ENCODE data around the gene DMRTB1.

The DMRTB1 gene

DNA sequence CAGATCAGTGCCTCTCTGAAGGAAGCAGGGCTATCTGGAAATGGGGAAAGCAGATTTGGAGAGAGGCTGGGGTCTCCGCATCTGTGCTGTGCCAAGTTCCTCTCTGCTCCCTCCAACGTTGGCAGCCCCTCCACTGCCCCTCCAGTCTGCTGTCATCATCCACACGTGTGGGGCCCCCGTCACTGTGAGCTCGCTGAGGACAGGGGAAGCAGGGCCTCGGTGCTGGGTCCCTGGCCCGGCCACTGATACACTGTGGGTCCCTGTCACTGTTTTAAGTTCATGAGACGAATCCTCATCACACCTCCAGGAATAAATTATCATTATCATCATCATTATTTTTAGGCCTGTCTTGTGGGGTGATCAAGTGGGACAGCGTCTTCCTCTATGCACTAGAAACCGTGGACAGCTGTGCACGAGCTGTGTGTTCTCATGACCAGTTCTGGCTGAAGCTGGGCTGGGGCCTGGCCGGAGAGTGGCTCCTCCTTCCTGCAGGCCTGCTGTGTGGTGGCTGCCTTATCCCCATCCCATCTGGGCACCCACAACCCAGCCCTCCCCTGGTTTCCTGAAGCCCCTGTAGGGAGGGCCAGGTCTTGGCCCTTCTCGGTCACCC is 52.2 kb downstream of the DMRTB1 start:
- DNase-seq: no peak

DNA sequence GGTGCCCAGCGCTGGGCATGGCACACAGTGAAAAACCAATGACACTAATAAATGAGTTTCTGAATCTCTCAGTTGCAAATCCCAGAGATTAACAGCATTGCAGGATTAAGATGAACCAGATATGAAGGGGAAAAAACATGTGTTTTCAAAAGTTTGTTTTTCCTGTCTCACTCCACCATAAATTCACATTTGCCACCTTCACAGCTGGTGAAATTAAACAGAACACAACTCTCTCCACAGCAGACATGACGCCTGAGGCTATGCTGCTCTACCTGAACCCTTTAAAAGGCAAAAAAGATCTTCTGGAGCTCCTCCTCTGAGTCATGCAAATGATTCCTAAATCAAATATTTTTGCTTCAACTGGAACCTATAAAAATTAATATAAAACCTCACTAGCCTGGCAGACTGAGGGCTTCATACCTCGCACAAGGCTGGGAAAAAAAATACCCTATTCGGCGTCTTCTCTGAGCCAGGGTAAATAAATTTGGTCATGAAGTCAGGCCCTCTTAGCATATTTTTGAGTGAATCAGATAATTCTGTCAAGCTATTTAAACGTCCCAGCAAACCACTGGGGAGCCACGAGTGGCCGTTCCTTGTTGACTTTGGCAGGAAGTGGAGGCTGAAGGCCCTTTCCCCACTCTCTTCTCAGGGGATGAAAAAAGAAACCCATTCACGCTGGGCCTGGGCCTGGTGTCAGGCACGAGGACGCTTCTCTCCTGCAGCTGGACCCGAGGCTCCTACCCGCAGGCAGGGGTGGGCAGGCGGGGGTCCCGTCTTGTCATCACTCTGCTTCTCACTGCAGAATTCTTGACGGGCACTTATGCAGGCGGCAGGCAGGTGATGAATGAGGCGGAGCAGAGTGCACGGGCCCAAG is 53.0 kb downstream of the DMRTB1 start:
- DNase-seq: no peak

DNA sequence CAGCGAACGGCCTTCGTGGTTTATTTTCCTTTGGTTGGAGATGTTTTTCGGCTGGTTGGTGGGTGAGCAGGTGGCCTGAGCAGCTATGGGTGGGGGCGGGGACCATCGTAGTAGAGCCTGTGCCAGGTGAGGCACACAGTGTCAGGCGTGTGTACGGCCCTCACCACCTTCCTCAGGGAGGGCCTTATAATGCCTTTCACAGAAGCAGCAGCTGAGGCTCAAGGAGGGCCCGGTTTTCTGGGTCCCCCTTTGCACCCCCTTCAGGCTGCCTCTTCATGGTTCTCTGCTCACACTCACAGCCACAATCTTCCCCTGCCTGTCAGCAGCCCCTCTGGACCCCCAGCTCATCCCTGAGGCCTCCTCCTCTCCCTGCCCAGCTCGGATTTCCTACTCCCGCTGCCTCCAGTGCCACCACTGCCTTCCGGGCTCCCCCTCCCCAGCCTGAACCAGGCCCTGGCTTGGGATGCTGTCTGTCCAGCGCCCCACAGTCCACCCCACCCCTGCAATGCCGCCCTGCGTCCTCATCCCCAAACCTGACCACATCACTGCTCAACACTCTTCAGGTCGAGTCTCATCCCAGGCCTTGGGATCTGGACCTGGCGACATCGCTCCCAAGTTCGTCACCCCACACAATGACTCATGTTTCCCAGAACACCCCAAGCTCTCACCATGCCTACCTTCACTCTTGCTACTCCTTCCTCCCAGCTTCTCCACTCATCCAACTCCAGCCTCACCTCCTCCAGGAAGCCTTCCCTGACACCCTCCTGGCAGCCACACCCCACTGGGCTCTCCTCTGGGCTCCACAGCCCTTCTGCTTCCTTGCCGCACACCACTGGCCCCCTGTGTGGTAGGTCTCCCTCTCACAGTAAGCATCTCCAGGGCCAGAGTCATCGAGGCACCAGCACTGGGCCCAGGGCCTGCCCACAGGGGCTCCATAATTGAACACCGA is 53.9 kb downstream of the DMRTB1 start:
- DNase-seq: no peak

GRCh38 chr1:53513846-53514245 is 54.6 kb downstream of the DMRTB1 start:
- DNase-seq: no peak

GRCh38 chr1:53514436-53514835 is 55.2 kb downstream of the DMRTB1 start:
- DNase-seq: no peak

DNA sequence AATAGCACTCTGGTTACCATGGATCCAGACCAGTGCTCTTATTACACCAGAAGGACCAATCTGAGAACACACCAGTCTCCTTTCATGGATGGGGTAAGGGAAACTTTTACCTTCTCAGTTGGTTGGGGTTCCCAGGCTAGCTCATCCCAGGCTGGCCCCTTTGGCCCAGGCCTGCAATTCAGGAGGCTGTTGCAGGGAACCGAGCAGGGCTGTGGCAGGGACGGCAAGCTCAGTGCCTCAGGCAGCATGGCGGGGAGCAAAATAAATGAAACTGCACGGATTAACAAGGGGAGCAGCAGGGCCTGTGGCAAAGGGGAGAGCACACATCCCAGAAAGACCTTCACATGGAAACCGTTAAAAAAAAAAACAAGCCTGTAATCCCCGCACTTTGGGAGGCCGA is 57.0 kb downstream of the DMRTB1 start:
- no peak for DNase-seq

Measured in NCI-H1930 (cell line).